ENCODE measurements around the gene RIPOR2. TPM values are rescaled to one million over a fixed set of nuclear protein-coding genes. Genes with fewer than 3 reads are reported as not detected.
"Not testable (repeated sequence)": the region's sequence is repeated elsewhere in the genome, so short reads cannot be mapped to it uniquely, and the experiment has no call there.

RIPOR2 gene
- total and polyA plus RNA-seq, 4 experiments from 2014 or later, result 420 to 458 (median 431) TPM

DNA sequence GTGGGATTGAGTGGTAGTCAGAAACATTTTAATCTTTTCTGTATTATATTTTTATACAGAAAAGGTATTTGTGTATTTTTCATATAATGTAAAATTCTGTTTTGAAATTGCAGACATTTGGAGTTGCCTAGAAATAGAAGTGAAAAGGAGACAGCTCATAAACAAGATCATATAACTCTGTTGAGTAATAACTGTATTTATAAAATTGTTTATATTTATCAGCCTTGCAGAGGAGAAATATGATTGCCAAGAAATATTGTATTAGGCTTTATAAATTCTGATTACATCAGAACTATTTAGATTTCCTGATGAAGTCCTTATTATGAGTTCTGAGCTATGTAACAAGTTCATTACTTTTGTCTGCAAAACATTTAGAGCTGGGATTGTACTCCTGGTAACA is 55.3 kb downstream of the RIPOR2 start:
- Mint-ChIP-seq H3K27me3 (no peaks in the 10 kb centered on the region), H3K27ac (peak overlapping the region in 3 of 7 donors; percentile 14 to 90 (median 46)), H3K36me3 (peaks cover 71 to 87% of the 10 kb centered on the region in 2 donors), H3K4me3 (peak overlapping the region in 1 of 8 donors; percentile 57), H3K4me1 (peaks cover 56 to 97% (median 77%) of the 10 kb centered on the region in 4 donors), H3K9me3 (peaks cover 0 to 7% (median 2%) of the 10 kb centered on the region in 8 donors)
- CTCF ChIA-PET (ENCODE audit: partially characterized antibody), result interaction anchor here (1.1 to 5.2 kb wide), 6 partner anchors 9 to 111 kb away, joined by 3 to 34 read pairs (median 4); partner anchors contain the start of gene RIPOR2
- no peaks in the 10 kb centered on the region for H3K27me3 ChIP-seq (ENCODE audit: insufficient read depth, low read length)
- H3K36me3 ChIP-seq (ENCODE audit: insufficient read depth, low read length), result peaks cover 39% of the 10 kb centered on the region
- H3K4me1 ChIP-seq (ENCODE audit: insufficient read depth, low read length), result peaks cover 90% of the 10 kb centered on the region
- H3K9me3 ChIP-seq (ENCODE audit: control insufficient read depth in 1 of 2, low read length in 2 of 2), result no peaks in the 10 kb centered on the region
- H3K27ac ChIP-seq (ENCODE audit: low read depth, low read length), result no peak overlapping the region
- intact Hi-C loops (cut with micrococcal nuclease), result no loop called here
- POLR2A ChIA-PET (ENCODE audit: partially characterized antibody), result interaction anchor here (1.2 to 2.3 kb wide), 4 partner anchors 8 to 129 kb away, joined by 4 to 11 read pairs (median 5); no protein-coding TSS in a partner anchor
- H3K4me3 ChIP-seq (ENCODE audit: low read length in 2 of 2), result no peak overlapping the region
- DNase-seq, result no peak

DNA sequence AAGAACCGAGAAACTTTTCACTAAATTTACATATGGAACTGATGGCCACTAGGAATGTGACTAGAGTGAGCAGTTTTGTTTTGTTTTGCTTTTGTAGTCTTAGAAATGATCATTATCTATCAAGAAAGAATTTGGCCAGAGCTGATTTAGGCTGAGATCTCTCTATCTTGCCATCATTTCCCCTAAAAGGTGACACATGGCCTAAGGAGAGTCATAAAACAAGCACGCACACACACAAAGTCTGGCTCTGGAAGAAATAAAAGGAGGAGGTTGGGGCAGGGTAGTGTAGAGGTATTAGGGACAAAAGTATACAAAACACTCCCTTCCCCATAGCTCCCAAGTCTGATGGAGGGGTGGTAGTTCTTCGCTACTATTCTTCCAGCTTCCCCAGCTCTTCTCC is 56.4 kb downstream of the RIPOR2 start:
- H3K36me3 ChIP-seq (ENCODE audit: insufficient read depth, low read length), result peaks cover 50% of the 10 kb centered on the region
- H3K27me3 Mint-ChIP-seq, result no peaks in the 10 kb centered on the region
- H3K4me3 Mint-ChIP-seq, result peak overlapping the region in 5 of 8 donors; percentile 1 to 58 (median 5)
- H3K4me1 ChIP-seq (ENCODE audit: insufficient read depth, low read length), result peaks cover 89% of the 10 kb centered on the region
- peaks cover 82 to 89% of the 10 kb centered on the region in 2 donors for H3K36me3 Mint-ChIP-seq
- no peaks in the 10 kb centered on the region for H3K9me3 ChIP-seq (ENCODE audit: control insufficient read depth in 1 of 2, low read length in 2 of 2)
- H3K4me1 Mint-ChIP-seq, result peaks cover 60 to 97% (median 77%) of the 10 kb centered on the region in 4 donors
- peak overlapping the region; percentile 31 for H3K27ac ChIP-seq (ENCODE audit: low read depth, low read length)
- DNase-seq, result no peak
- H3K27me3 ChIP-seq (ENCODE audit: insufficient read depth, low read length), result no peaks in the 10 kb centered on the region
- peaks cover 0 to 7% (median 2%) of the 10 kb centered on the region in 8 donors for H3K9me3 Mint-ChIP-seq
- ChIA-PET CTCF (ENCODE audit: partially characterized antibody) (interaction anchor here (1.1 to 5.2 kb wide), 5 partner anchors 10 to 112 kb away, joined by 3 to 34 read pairs (median 6); partner anchors contain the start of gene RIPOR2), POLR2A (ENCODE audit: partially characterized antibody) (interaction anchor here (0.6 to 2.3 kb wide), 6 partner anchors 9 to 55 kb away, joined by 3 to 11 read pairs (median 4); no protein-coding TSS in a partner anchor)
- peak overlapping the region in 6 of 7 donors; percentile 4 to 90 (median 74) for H3K27ac Mint-ChIP-seq
- intact Hi-C loops (cut with micrococcal nuclease), result no loop called here
- H3K4me3 ChIP-seq (ENCODE audit: low read length in 2 of 2), result no peak overlapping the region

DNA sequence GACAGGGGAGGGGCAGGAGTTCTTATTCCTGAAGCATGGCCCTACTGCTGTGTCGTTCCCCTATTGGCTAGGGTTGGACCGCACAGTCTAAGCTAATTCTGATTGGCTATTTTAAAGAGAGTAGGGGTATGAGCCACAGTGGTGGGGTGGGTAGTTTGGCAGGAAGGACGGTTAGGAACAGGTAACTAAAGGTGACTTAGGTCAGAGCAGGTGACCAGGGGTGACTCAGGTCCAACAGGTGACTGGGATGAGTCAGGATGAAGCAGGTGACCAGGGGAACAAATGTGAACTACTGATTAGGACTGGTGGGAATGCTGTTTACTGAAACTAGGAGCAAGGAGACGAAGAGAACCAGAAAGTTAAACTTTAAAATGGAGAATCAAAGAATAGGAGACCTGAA is 58.0 kb downstream of the RIPOR2 start:
- H3K4me3 ChIP-seq (ENCODE audit: low read length in 2 of 2); DNase-seq; H3K27ac ChIP-seq (ENCODE audit: low read depth, low read length); intact Hi-C loops (cut with micrococcal nuclease); H3K27me3 Mint-ChIP-seq; H3K9me3 Mint-ChIP-seq; H3K9me3 ChIP-seq (ENCODE audit: control insufficient read depth in 1 of 2, low read length in 2 of 2); H3K27me3 ChIP-seq (ENCODE audit: insufficient read depth, low read length); CTCF ChIA-PET (ENCODE audit: partially characterized antibody): not testable (repeated sequence)
- Mint-ChIP-seq H3K4me3 (peak overlapping the region in 5 of 8 donors; percentile 17 to 68 (median 57)), H3K4me1 (peaks cover 54 to 98% (median 74%) of the 10 kb centered on the region in 4 donors), H3K36me3 (peaks cover 86 to 92% of the 10 kb centered on the region in 2 donors), H3K27ac (peak overlapping the region; percentile 78 to 90 (median 86))
- POLR2A ChIA-PET (ENCODE audit: partially characterized antibody), result interaction anchor here (0.8 to 2.3 kb wide), 2 partner anchors 22 to 57 kb away, joined by 3 to 8 read pairs; partner anchors contain the start of gene RIPOR2
- peaks cover 66% of the 10 kb centered on the region for H3K36me3 ChIP-seq (ENCODE audit: insufficient read depth, low read length)
- H3K4me1 ChIP-seq (ENCODE audit: insufficient read depth, low read length), result peaks cover 88% of the 10 kb centered on the region

DNA sequence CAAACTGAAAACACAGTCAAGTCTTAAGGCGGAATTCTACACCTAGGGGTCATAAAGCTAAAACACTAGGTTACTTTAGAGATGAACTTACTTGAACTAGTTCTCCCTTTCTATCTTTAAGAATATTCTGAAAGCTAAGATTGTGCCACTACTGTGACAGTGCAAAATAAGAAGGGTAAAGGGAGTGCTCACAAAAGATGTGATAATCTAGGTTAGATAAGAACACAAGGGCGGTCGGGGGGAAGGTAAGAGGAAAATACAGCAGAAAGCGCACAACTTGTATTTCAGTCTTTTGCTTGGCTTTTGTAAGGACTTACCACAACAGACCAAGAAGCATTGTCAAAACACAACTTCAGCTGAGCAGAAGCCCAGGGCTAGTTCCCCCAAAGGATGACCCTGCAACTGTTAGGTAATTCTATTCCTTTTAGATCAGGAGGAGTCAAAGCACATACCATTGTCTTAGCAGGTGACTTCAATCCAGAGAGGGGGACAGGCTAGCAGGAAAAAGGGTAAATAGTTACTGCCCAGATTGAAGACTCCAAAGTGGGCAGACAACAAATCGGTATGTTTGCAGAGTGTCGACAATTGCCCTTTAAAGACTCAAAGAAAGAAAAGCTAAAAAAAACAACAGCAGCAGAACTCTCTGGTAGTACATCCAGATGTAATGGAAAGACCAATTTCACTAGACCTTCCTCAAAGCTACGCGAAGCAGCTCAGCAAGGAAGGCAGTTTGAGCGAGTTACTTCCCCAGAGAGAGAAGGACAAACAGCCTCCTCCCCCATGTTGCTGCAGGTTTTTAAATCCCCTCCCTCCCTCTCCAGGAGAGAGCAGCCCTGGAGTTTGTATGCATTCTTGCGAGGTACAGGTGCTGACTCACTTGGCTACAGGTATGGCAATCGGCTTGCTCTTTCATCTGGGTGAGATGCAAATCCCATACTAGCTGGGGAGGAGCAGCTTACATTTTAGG is 59.0 kb downstream of the RIPOR2 start:
- Mint-ChIP-seq H3K4me3 (peak overlapping the region in 6 of 8 donors; percentile 17 to 62 (median 42)), H3K9me3 (peaks cover 0 to 7% (median 2%) of the 10 kb centered on the region in 8 donors), H3K36me3 (peaks cover 87 to 91% of the 10 kb centered on the region in 2 donors), H3K4me1 (peaks cover 52 to 94% (median 71%) of the 10 kb centered on the region in 4 donors), H3K27me3 (no peaks in the 10 kb centered on the region), H3K27ac (peak overlapping the region; percentile 63 to 90 (median 86))
- Histone ChIP-seq H3K9me3 (ENCODE audit: control insufficient read depth in 1 of 2, low read length in 2 of 2) (no peaks in the 10 kb centered on the region), H3K27ac (ENCODE audit: low read depth, low read length) (no peak overlapping the region), H3K36me3 (ENCODE audit: insufficient read depth, low read length) (peaks cover 66% of the 10 kb centered on the region), H3K4me1 (ENCODE audit: insufficient read depth, low read length) (peaks cover 87% of the 10 kb centered on the region), H3K27me3 (ENCODE audit: insufficient read depth, low read length) (no peaks in the 10 kb centered on the region), H3K4me3 (ENCODE audit: low read length in 2 of 2) (no peak overlapping the region)
- ChIA-PET CTCF (ENCODE audit: partially characterized antibody) (interaction anchor here (0.8 to 1.8 kb wide), 4 partner anchors 17 to 150 kb away, joined by 3 to 5 read pairs (median 4); no protein-coding TSS in a partner anchor), POLR2A (ENCODE audit: partially characterized antibody) (interaction anchor here (0.7 to 2.8 kb wide), 6 partner anchors 11 to 97 kb away, joined by 3 to 8 read pairs (median 4); partner anchors contain the start of gene RIPOR2)
- intact Hi-C loops (cut with micrococcal nuclease), result no loop called here
- DNase-seq, result no peak

DNA sequence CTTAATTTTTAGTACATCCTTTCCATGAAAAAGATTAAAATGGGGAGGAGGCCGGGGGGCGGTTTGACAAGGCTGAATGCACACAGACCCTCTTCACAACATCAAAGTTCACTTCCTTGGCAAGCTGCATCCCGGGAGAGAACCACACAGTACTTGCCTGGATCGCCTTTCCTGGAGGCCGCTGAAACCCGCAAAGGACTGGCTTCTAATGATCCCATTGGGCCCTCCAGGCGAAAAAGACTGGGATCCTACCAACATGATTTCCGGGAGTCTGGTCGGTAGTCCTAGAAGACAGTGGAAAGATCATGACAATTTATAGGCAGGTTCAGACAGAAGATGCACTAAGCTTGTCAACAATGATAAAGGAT is 60.2 kb downstream of the RIPOR2 start:
- Mint-ChIP-seq H3K36me3 (peaks cover 85 to 90% of the 10 kb centered on the region in 2 donors), H3K9me3 (peaks cover 0 to 7% (median 2%) of the 10 kb centered on the region in 8 donors), H3K4me1 (peaks cover 48 to 88% (median 69%) of the 10 kb centered on the region in 4 donors), H3K4me3 (peak overlapping the region in 2 of 8 donors; percentile 29 to 50), H3K27ac (peak overlapping the region in 5 of 7 donors; percentile 52 to 90 (median 60)), H3K27me3 (no peaks in the 10 kb centered on the region)
- H3K4me3 ChIP-seq (ENCODE audit: low read length in 2 of 2), result no peak overlapping the region
- no peaks in the 10 kb centered on the region for H3K27me3 ChIP-seq (ENCODE audit: insufficient read depth, low read length)
- intact Hi-C loops (cut with micrococcal nuclease), result no loop called here
- no peak for DNase-seq
- POLR2A ChIA-PET (ENCODE audit: partially characterized antibody), result interaction anchor here (0.7 to 2.8 kb wide), 4 partner anchors 12 to 196 kb away, joined by 3 to 8 read pairs (median 6); partner anchors contain the start of gene RIPOR2
- H3K9me3 ChIP-seq (ENCODE audit: control insufficient read depth in 1 of 2, low read length in 2 of 2), result no peaks in the 10 kb centered on the region
- peaks cover 72% of the 10 kb centered on the region for H3K36me3 ChIP-seq (ENCODE audit: insufficient read depth, low read length)
- no peak overlapping the region for H3K27ac ChIP-seq (ENCODE audit: low read depth, low read length)
- CTCF ChIA-PET (ENCODE audit: partially characterized antibody), result interaction anchor here (1.7 to 1.8 kb wide), 2 partner anchors 18 to 116 kb away, joined by 4 to 5 read pairs; no protein-coding TSS in a partner anchor
- peaks cover 85% of the 10 kb centered on the region for H3K4me1 ChIP-seq (ENCODE audit: insufficient read depth, low read length)

DNA sequence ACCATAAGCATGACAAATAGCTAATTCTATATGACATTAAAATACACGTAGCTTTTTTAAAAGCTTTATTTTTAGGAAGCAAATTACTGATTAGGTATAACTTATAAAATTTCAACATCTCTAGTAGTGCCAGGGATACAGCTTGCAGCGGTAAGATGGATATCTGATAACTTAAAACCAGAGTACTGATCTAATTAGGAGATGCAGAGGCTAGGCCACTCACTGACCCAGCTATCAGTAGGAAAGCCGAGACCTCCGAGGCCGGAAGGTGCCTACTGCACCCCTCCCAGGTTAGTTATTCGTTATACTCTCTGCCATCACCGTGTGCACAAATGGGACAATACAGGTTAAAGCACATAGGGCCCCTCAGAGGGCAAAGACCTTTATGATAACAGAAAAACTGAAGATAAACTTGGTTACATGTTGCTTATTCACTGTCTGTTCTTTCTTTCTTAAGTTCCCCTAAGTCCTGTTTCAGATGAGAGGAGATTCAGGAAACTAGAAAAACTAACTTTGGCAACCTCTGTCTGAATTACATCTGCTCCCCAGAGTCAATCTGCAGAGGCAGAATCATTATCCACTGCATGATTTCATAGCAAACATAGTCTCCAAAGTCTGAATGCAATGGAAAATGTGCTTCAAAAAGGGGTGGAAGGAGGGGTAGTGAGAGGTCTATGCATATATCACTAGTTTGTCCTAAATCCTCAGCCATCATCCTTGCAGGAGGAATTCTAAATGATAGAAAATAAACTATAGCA is 60.8 kb downstream of the RIPOR2 start:
- no peaks in the 10 kb centered on the region for H3K27me3 Mint-ChIP-seq
- CTCF ChIA-PET (ENCODE audit: partially characterized antibody), result interaction anchor here (0.8 to 1.7 kb wide), 9 partner anchors 8 to 143 kb away, joined by 3 to 9 read pairs (median 3); no protein-coding TSS in a partner anchor
- peaks cover 85% of the 10 kb centered on the region for H3K4me1 ChIP-seq (ENCODE audit: insufficient read depth, low read length)
- intact Hi-C loops (cut with micrococcal nuclease), result no loop called here
- H3K36me3 ChIP-seq (ENCODE audit: insufficient read depth, low read length), result peaks cover 78% of the 10 kb centered on the region
- POLR2A ChIA-PET (ENCODE audit: partially characterized antibody), result interaction anchor here (0.8 to 2.8 kb wide), 8 partner anchors 13 to 61 kb away, joined by 3 to 8 read pairs (median 4); partner anchors contain the start of gene RIPOR2
- no peak overlapping the region for H3K27ac ChIP-seq (ENCODE audit: low read depth, low read length)
- H3K36me3 Mint-ChIP-seq, result peaks cover 83 to 92% of the 10 kb centered on the region in 2 donors
- no peak for DNase-seq
- H3K27ac Mint-ChIP-seq, result peak overlapping the region in 3 of 7 donors; percentile 52 to 90 (median 53)
- H3K4me3 Mint-ChIP-seq, result peak overlapping the region in 1 of 8 donors; percentile 29
- peaks cover 45 to 86% (median 65%) of the 10 kb centered on the region in 4 donors for H3K4me1 Mint-ChIP-seq
- no peaks in the 10 kb centered on the region for H3K27me3 ChIP-seq (ENCODE audit: insufficient read depth, low read length)
- no peak overlapping the region for H3K4me3 ChIP-seq (ENCODE audit: low read length in 2 of 2)
- no peaks in the 10 kb centered on the region for H3K9me3 ChIP-seq (ENCODE audit: control insufficient read depth in 1 of 2, low read length in 2 of 2)
- peaks cover 0 to 7% (median 2%) of the 10 kb centered on the region in 8 donors for H3K9me3 Mint-ChIP-seq

Measured in CD4-positive, alpha-beta memory T cell (primary cell).